Measurements from ENCODE around the gene ARFGAP3. TPM values are rescaled to one million over a fixed set of nuclear protein-coding genes. Genes with fewer than 3 reads are reported as not detected.

ARFGAP3 gene
- total and polyA plus RNA-seq, 7 experiments from 2014 or later, result 22.9 to 38.4 (median 30.6) TPM

DNA sequence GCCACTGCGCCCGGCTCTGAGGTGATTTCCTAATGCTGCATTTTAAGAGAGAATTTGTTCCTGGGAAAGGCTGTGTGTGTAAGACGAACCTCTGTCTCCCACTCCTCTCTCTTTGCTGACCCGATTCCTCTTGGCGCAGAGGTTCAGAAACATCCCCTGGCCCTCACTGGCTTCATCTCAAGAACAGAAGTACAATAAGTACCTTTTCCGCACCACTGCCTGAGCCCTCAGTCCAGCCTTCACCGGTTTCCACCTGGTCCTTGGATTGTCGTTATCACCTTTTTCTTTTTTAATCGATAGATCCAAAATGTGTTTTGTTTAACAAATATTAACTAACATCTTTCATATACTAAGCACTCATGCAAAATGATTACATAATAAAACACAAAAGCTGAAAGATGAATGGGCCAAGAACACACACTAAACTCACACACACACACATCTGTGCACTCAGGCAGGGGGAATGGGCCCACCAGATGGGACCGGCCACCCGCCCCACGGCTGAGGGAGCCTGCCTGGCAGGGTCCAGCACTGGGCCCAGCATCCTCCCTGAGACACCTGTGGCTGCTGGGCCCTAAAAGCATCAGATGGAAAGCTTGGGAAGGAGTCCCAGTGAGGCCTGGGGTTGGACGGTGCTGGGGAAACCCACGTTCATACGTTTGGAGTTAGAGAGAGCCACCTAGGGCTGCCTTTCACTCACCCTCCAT, 86.0 kb downstream of the ARFGAP3 start:
- Histone ChIP-seq H3K9me3 (ENCODE audit: control insufficient read depth in 2 of 3, low read length in 3 of 3) (no peaks in the 10 kb centered on the region), H3K27ac (ENCODE audit: low read depth, low read length) (no peak overlapping the region), H3K36me3 (ENCODE audit: control insufficient read depth in 2 of 3, insufficient read depth in 3 of 3, low read length in 3 of 3) (no peaks in the 10 kb centered on the region), H3K27me3 (ENCODE audit: control insufficient read depth in 2 of 2, insufficient read depth in 2 of 2, low read length in 2 of 2) (no peaks in the 10 kb centered on the region), H3K4me1 (ENCODE audit: control insufficient read depth in 2 of 2, insufficient read depth in 2 of 2, low read length in 2 of 2) (no peaks in the 10 kb centered on the region), H3K4me3 (ENCODE audit: low read length) (no peak overlapping the region)
- no peaks in the 10 kb centered on the region for H3K36me3 Mint-ChIP-seq
- DNase-seq (no peak), ATAC-seq (no peak)
- H3K9me3 Mint-ChIP-seq, result peaks cover 0 to 1% (median 0%) of the 10 kb centered on the region in 11 donors
- intact Hi-C loops (cut with micrococcal nuclease), result no loop called here
- CTCF ChIA-PET, result no interaction called here
- peaks cover 0 to 5% (median 0%) of the 10 kb centered on the region in 5 donors for H3K27me3 Mint-ChIP-seq
- no peak overlapping the region for H3K4me3 Mint-ChIP-seq
- H3K27ac Mint-ChIP-seq, result no peak overlapping the region
- peaks cover 0 to 1% (median 0%) of the 10 kb centered on the region in 7 donors for H3K4me1 Mint-ChIP-seq
- POLR2A ChIA-PET, result no interaction called here

- Histone ChIP-seq H3K4me1 (ENCODE audit: control insufficient read depth in 2 of 2, insufficient read depth in 2 of 2, low read length in 2 of 2) (no peaks in the 10 kb centered on the region), H3K9me3 (ENCODE audit: control insufficient read depth in 2 of 3, low read length in 3 of 3) (no peaks in the 10 kb centered on the region), H3K27me3 (ENCODE audit: control insufficient read depth in 2 of 2, insufficient read depth in 2 of 2, low read length in 2 of 2) (no peaks in the 10 kb centered on the region), H3K4me3 (ENCODE audit: low read length) (no peak overlapping the region), H3K36me3 (ENCODE audit: control insufficient read depth in 2 of 3, insufficient read depth in 3 of 3, low read length in 3 of 3) (no peaks in the 10 kb centered on the region), H3K27ac (ENCODE audit: low read depth, low read length) (no peak overlapping the region)
- H3K4me1 Mint-ChIP-seq, result peaks cover 0 to 1% (median 0%) of the 10 kb centered on the region in 7 donors
- ATAC-seq (no peak), DNase-seq (no peak)
- CTCF ChIA-PET, result no interaction called here
- POLR2A ChIA-PET, result interaction anchor here (0.7 kb wide), 1 partner anchor 453 kb away, joined by 3 read pairs; no protein-coding TSS in a partner anchor
- H3K36me3 Mint-ChIP-seq, result no peaks in the 10 kb centered on the region
- peaks cover 0 to 1% (median 0%) of the 10 kb centered on the region in 11 donors for H3K9me3 Mint-ChIP-seq
- peaks cover 0 to 9% (median 0%) of the 10 kb centered on the region in 5 donors for H3K27me3 Mint-ChIP-seq
- intact Hi-C loops (cut with micrococcal nuclease), result no loop called here
- no peak overlapping the region for H3K27ac Mint-ChIP-seq
- no peak overlapping the region for H3K4me3 Mint-ChIP-seq
These were observed 86.7 kb downstream of the ARFGAP3 start for GRCh38 chr22:42770448-42770726.

DNA sequence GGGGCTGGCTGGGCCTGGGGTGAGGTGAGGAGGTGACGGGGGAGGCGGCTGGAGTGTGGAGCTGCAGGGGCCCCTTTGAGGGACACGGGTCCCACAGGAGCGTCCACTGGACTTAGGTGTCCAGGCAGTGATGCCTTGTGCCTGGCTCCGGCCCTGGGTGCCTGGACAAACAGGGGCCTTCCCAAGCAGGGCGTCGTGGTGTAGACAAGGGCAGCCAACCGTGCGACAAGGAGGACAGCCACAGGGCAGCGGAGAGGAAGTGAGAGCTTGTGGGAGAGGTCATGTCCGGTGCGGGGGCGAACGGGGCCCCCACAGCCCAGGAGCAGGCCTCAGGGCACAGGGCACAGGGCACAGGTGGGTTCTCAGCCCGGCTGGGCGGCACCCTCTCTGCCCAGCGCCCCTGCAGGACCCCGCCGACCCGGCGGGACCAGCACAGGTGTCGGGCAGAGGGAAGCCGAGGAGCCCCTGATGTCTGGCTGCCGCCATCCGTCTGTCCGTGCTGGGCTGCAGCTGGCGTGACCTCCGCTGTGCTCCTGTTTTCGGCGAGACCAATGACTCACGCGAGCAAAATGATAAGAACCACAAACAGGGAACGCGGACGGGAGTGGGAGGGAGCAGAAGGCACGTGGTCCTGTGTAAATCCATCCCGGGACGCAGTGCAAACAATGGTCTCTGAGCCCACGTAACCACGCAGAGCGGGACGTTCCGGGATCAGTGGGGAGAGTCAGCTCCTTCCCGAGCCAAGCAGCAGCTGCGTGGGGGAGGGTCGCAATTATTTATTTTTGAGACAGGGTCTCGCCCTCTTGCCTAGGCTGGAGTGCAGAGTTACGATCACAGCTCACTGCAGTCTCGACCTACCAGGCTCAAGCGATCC, 87.3 kb downstream of the ARFGAP3 start:
- H3K4me3 ChIP-seq (ENCODE audit: low read length), result no peak overlapping the region
- H3K36me3 ChIP-seq (ENCODE audit: control insufficient read depth in 2 of 3, insufficient read depth in 3 of 3, low read length in 3 of 3), result no peaks in the 10 kb centered on the region
- DNase-seq (no peak), ATAC-seq (peak; percentile 37)
- H3K27me3 ChIP-seq (ENCODE audit: control insufficient read depth in 2 of 2, insufficient read depth in 2 of 2, low read length in 2 of 2), result peaks cover 0 to 2% of the 10 kb centered on the region in 2 donors
- POLR2A ChIA-PET, result interaction anchor here (0.7 kb wide), 1 partner anchor 452 kb away, joined by 3 read pairs; no protein-coding TSS in a partner anchor
- H3K4me1 ChIP-seq (ENCODE audit: control insufficient read depth in 2 of 2, insufficient read depth in 2 of 2, low read length in 2 of 2), result no peaks in the 10 kb centered on the region
- no peak overlapping the region for H3K27ac ChIP-seq (ENCODE audit: low read depth, low read length)
- intact Hi-C loops (cut with micrococcal nuclease), result no loop called here
- Mint-ChIP-seq H3K27me3 (peaks cover 0 to 11% (median 0%) of the 10 kb centered on the region in 5 donors), H3K4me3 (no peak overlapping the region), H3K4me1 (peaks cover 0 to 1% (median 0%) of the 10 kb centered on the region in 7 donors), H3K36me3 (no peaks in the 10 kb centered on the region), H3K27ac (no peak overlapping the region), H3K9me3 (peaks cover 0 to 1% (median 0%) of the 10 kb centered on the region in 11 donors)
- no peaks in the 10 kb centered on the region for H3K9me3 ChIP-seq (ENCODE audit: control insufficient read depth in 2 of 3, low read length in 3 of 3)
- CTCF ChIA-PET, result no interaction called here

DNA sequence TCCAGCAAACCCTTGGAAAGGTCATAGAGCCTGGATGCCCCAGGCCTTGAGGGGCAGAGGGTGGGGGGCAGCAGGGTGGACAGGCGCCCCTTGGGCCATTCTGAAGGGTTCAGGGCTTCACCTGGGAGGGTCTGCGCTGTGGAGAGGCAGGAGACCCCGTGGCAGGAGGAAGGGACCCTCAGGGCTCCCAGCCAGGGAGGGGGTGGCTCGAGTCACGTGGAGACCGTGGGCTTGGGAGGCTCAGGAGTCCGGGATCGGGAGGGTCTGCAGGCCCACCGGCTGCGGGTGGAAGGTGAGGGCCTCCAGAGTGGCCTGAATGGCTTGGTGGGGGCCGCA, 87.9 kb downstream of the ARFGAP3 start:
- H3K36me3 ChIP-seq (ENCODE audit: control insufficient read depth in 2 of 3, insufficient read depth in 3 of 3, low read length in 3 of 3), result no peaks in the 10 kb centered on the region
- Mint-ChIP-seq H3K36me3 (no peaks in the 10 kb centered on the region), H3K27me3 (peaks cover 0 to 15% (median 0%) of the 10 kb centered on the region in 5 donors), H3K27ac (no peak overlapping the region), H3K9me3 (peaks cover 0 to 1% (median 0%) of the 10 kb centered on the region in 11 donors), H3K4me1 (peaks cover 0 to 6% (median 0%) of the 10 kb centered on the region in 7 donors), H3K4me3 (no peak overlapping the region)
- CTCF ChIA-PET, result no interaction called here
- POLR2A ChIA-PET, result no interaction called here
- intact Hi-C loops (cut with micrococcal nuclease), result no loop called here
- H3K4me1 ChIP-seq (ENCODE audit: control insufficient read depth in 2 of 2, insufficient read depth in 2 of 2, low read length in 2 of 2), result no peaks in the 10 kb centered on the region
- DNase-seq (no peak), ATAC-seq (no peak)
- no peak overlapping the region for H3K27ac ChIP-seq (ENCODE audit: low read depth, low read length)
- H3K4me3 ChIP-seq (ENCODE audit: low read length), result no peak overlapping the region
- H3K27me3 ChIP-seq (ENCODE audit: control insufficient read depth in 2 of 2, insufficient read depth in 2 of 2, low read length in 2 of 2), result peaks cover 0 to 3% of the 10 kb centered on the region in 2 donors
- no peaks in the 10 kb centered on the region for H3K9me3 ChIP-seq (ENCODE audit: control insufficient read depth in 2 of 3, low read length in 3 of 3)

DNA sequence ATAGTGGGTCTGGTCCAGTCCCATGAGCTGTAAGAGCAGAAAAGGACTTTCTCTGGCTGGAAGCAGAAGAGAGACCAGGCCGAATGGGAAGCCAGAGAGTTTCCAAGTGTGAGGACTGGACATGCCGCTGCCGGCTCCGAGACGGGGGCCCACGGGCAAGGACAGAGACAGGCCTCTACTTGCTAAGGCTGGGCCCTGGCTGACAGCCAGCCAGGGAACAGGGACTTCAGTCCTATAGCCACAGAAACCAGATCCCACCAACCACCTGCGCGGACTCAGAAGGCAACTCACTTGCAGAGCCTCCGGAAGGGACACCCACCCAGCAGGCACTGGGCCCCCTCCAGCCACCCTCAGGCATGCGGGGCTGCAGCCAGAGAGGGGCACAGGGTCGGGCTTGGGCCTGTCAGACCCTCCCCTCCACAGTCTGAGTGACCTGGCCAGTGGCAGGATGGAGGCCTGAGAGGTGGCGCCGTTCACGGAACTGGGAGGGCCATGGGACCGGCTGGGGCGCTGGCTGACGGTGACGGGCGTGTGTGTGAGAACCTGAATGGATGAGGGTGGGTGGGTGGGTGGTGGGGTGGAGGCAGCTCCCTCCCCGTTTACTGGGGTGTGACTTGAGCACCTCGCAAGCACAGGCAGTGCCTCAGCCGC, 88.6 kb downstream of the ARFGAP3 start:
- no peaks in the 10 kb centered on the region for H3K36me3 Mint-ChIP-seq
- H3K27ac Mint-ChIP-seq, result no peak overlapping the region
- Histone ChIP-seq H3K36me3 (ENCODE audit: control insufficient read depth in 2 of 3, insufficient read depth in 3 of 3, low read length in 3 of 3) (no peaks in the 10 kb centered on the region), H3K9me3 (ENCODE audit: control insufficient read depth in 2 of 3, low read length in 3 of 3) (no peaks in the 10 kb centered on the region), H3K4me3 (ENCODE audit: low read length) (no peak overlapping the region), H3K27ac (ENCODE audit: low read depth, low read length) (no peak overlapping the region), H3K27me3 (ENCODE audit: control insufficient read depth in 2 of 2, insufficient read depth in 2 of 2, low read length in 2 of 2) (peaks cover 0 to 3% of the 10 kb centered on the region in 2 donors), H3K4me1 (ENCODE audit: control insufficient read depth in 2 of 2, insufficient read depth in 2 of 2, low read length in 2 of 2) (no peaks in the 10 kb centered on the region)
- no peak overlapping the region for H3K4me3 Mint-ChIP-seq
- no peak for DNase-seq
- peaks cover 0 to 15% (median 0%) of the 10 kb centered on the region in 5 donors for H3K27me3 Mint-ChIP-seq
- no peak for ATAC-seq
- ChIA-PET POLR2A (no interaction called here), CTCF (no interaction called here)
- peaks cover 0 to 1% (median 0%) of the 10 kb centered on the region in 11 donors for H3K9me3 Mint-ChIP-seq
- peaks cover 0 to 6% (median 0%) of the 10 kb centered on the region in 7 donors for H3K4me1 Mint-ChIP-seq
- intact Hi-C loops (cut with micrococcal nuclease), result no loop called here

DNA sequence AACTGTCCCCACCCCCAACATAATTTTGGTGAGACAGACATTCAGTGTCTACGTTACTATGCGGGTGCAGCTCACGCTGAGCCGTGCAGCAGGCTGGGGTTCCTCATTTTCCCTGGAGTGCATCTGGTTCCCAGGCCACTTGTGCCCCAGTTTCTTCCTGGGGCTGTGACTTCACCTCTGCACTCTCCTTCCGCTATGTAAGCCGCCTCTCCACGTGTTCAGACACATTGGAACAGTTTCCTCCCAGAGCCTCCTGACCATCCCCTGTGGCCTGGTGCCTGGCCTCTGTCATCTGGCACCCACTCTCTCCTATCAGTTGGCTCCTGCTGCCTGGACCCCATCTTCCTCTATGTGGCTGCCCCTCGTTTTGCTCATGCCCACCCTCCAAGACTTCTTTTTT, 90.2 kb downstream of the ARFGAP3 start:
- H3K36me3 ChIP-seq (ENCODE audit: control insufficient read depth in 2 of 3, insufficient read depth in 3 of 3, low read length in 3 of 3), result no peaks in the 10 kb centered on the region
- CTCF ChIA-PET, result no interaction called here
- H3K4me1 ChIP-seq (ENCODE audit: control insufficient read depth in 2 of 2, insufficient read depth in 2 of 2, low read length in 2 of 2), result no peaks in the 10 kb centered on the region
- no peak overlapping the region for H3K27ac Mint-ChIP-seq
- ATAC-seq (no peak), DNase-seq (no peak)
- intact Hi-C loops (cut with micrococcal nuclease), result no loop called here
- POLR2A ChIA-PET, result no interaction called here
- peaks cover 0 to 1% (median 0%) of the 10 kb centered on the region in 11 donors for H3K9me3 Mint-ChIP-seq
- no peak overlapping the region for H3K4me3 ChIP-seq (ENCODE audit: low read length)
- H3K4me3 Mint-ChIP-seq, result no peak overlapping the region
- H3K9me3 ChIP-seq (ENCODE audit: control insufficient read depth in 2 of 3, low read length in 3 of 3), result no peaks in the 10 kb centered on the region
- no peak overlapping the region for H3K27ac ChIP-seq (ENCODE audit: low read depth, low read length)
- H3K27me3 Mint-ChIP-seq, result peaks cover 0 to 15% (median 0%) of the 10 kb centered on the region in 5 donors
- no peaks in the 10 kb centered on the region for H3K36me3 Mint-ChIP-seq
- peaks cover 0 to 6% (median 0%) of the 10 kb centered on the region in 7 donors for H3K4me1 Mint-ChIP-seq
- H3K27me3 ChIP-seq (ENCODE audit: control insufficient read depth in 2 of 2, insufficient read depth in 2 of 2, low read length in 2 of 2), result peaks cover 0 to 3% of the 10 kb centered on the region in 2 donors

All from naive thymus-derived CD4-positive, alpha-beta T cell (primary cell).